HCT116 (cell line): Measurements from ENCODE around the gene RPS6KA1. TPM values are rescaled to one million over a fixed set of nuclear protein-coding genes. Genes with fewer than 3 reads are reported as not detected.

ENCODE experiments used
- ATAC-seq: fragments of 200-7000 bp; cut with Tn5 transposase; 2 replicates; pipeline ENCODE4 v1.9.1; 2020; ENCODE audit warnings: mild to moderate bottlenecking, moderate library complexity
- BruUV-seq: library from RNA; stranded (reverse); fragments of 400-500 nt; replicated peaks from 2 replicates; lab custom pipeline; 2021; lab: Mats Ljungman, UMichigan
- CTCF ChIA-PET: fragments of 300-600 bp; sonication (Branson Sonifier 250); formaldehyde crosslinking; loops from one replicate; lab custom pipeline; 2021; ENCODE audit warnings: antibody characterized with exemption; lab: Charles Lee
- POLR2A ChIA-PET: fragments of 300-600, 350-600 bp; sonication (Branson Sonifier 250); formaldehyde crosslinking; loops from one replicate; lab custom pipeline; 2021; ENCODE audit warnings: antibody characterized with exemption; lab: Charles Lee
- RAD21 ChIA-PET, 2 experiments: fragments of 300-600 bp; sonication (Branson Sonifier 250); formaldehyde crosslinking; loops; one replicate each; lab custom pipeline; 2023; ENCODE audit warnings: low total read pairs in 2 of 2; ENCODE audit not compliant: uncharacterized antibody in 2 of 2, unreplicated experiment in 2 of 2, low non-redundant PET in 1 of 2; lab: Charles Lee
- DNase-seq: peaks from one replicate; pipeline ENCODE4 v3.0.0-alpha.2; 2010; ENCODE audit warnings: low read depth, low spot score
- H2AFZ ChIP-seq: fragments of 200-600 bp; shearing (Covaris generic), sonication (generic); 2 replicates; pipeline ENCODE4 v1.6.1; 2017; ENCODE audit warnings: low read depth, mixed run types, mixed read lengths, antibody characterized with exemption, low read length; ENCODE audit not compliant: poor library complexity, severe bottlenecking
- H3K27ac ChIP-seq: 2 replicates; pipeline ENCODE4 v1.5.1; 2012; ENCODE audit warnings: low read depth, low read length
- H3K27me3 ChIP-seq: fragments of 200-600 bp; sonication (generic); 2 replicates; pipeline ENCODE4 v1.6.1; 2016; ENCODE audit warnings: mixed run types, low read length, mixed read lengths; ENCODE audit not compliant: insufficient read depth
- H3K36me3 ChIP-seq, 2 experiments: fragments of 200-500 bp in 1 of 2; fragments of 200-600 bp in 1 of 2; sonication (Bioruptor generic) in 1 of 2; sonication (generic) in 1 of 2; 2 replicates each; pipeline versions ENCODE4 v1.5.1 to v1.6.1; 2014 to 2016; ENCODE audit warnings: low read length in 2 of 2, inconsistent platforms in 1 of 2, mixed read lengths in 1 of 2, mixed run types in 1 of 2; ENCODE audit not compliant: insufficient read depth in 2 of 2, control insufficient read depth in 1 of 2
- H3K4me1 ChIP-seq, 2 experiments: fragments of 200-600 bp in 1 of 2; sonication (generic) in 1 of 2; 2 replicates each; pipeline versions ENCODE4 v1.5.1 to v1.6.1; 2012 to 2017; ENCODE audit warnings: low read length in 2 of 2, inconsistent platforms in 1 of 2, mild to moderate bottlenecking in 1 of 2, mixed read lengths in 1 of 2, mixed run types in 1 of 2, moderate library complexity in 1 of 2; ENCODE audit not compliant: insufficient read depth in 2 of 2, control insufficient read depth in 1 of 2
- H3K4me2 ChIP-seq: fragments of 200-600 bp; sonication (generic); 2 replicates; pipeline ENCODE4 v1.6.1; 2017; ENCODE audit warnings: mixed run types, low read length, mixed read lengths
- H3K4me3 ChIP-seq, 2 experiments: fragments of 200-600 bp in 1 of 2; sonication (generic) in 1 of 2; replicated peaks in 1 of 2; 2 replicates each; pipeline ENCODE4 v1.5.1; 2011 to 2016; ENCODE audit warnings: low read length in 2 of 2, control low read depth in 1 of 2, low read depth in 1 of 2, mild to moderate bottlenecking in 1 of 2, mixed read lengths in 1 of 2, mixed run types in 1 of 2
- H3K79me2 ChIP-seq: fragments of 200-600 bp; sonication (generic); 2 replicates; pipeline ENCODE4 v1.6.1; 2017; ENCODE audit warnings: mild to moderate bottlenecking, mixed run types, low read length, moderate library complexity, mixed read lengths; ENCODE audit not compliant: insufficient read depth
- H3K9ac ChIP-seq: fragments of 200-600 bp; sonication (generic); 2 replicates; pipeline ENCODE4 v1.6.1; 2016; ENCODE audit warnings: low read length, mixed read lengths
- H3K9me2 ChIP-seq: fragments of 200-600 bp; sonication (generic), shearing (Covaris generic); 2 replicates; pipeline ENCODE4 v1.6.1; 2017; ENCODE audit warnings: mixed run types, mild to moderate bottlenecking, moderate library complexity; ENCODE audit not compliant: insufficient read depth
- H3K9me3 ChIP-seq, 2 experiments: fragments of 200-500 bp in 1 of 2; fragments of 200-600 bp in 1 of 2; sonication (Bioruptor generic) in 1 of 2; sonication (generic) in 1 of 2; 2 replicates each; pipeline ENCODE4 v1.6.1; 2014 to 2017; ENCODE audit warnings: low read length in 2 of 2, mixed read lengths in 2 of 2, inconsistent platforms in 1 of 2, low read depth in 1 of 2, mild to moderate bottlenecking in 1 of 2, mixed run types in 1 of 2, moderate library complexity in 1 of 2; ENCODE audit not compliant: control insufficient read depth in 1 of 2, insufficient read depth in 1 of 2
- H4K20me1 ChIP-seq: fragments of 200-600 bp; sonication (generic), shearing (Covaris generic); 2 replicates; pipeline ENCODE4 v1.6.1; 2017; ENCODE audit warnings: mixed run types, mild to moderate bottlenecking, moderate library complexity; ENCODE audit not compliant: insufficient read depth
- CBX3 ChIP-seq: IDR thresholded peaks from 2 replicates; pipeline ENCODE4 v1.6.1; 2012; ENCODE audit warnings: low read depth
- CTCF ChIP-seq, 3 experiments: fragments of 200-600 bp in 1 of 3; sonication (generic) in 1 of 3; IDR thresholded peaks in 2 of 3; conservative IDR thresholded peaks in 1 of 3; 2 replicates each; pipeline ENCODE4 v1.5.1; 2012 to 2017; ENCODE audit warnings: low read depth in 2 of 3, low read length in 2 of 3, antibody characterized with exemption in 1 of 3, borderline replicate concordance in 1 of 3, control low read depth in 1 of 3, mild to moderate bottlenecking in 1 of 3, mixed read lengths in 1 of 3, mixed run types in 1 of 3, moderate library complexity in 1 of 3; ENCODE audit not compliant: insufficient read depth in 1 of 3
- EGR1 ChIP-seq: IDR thresholded peaks from 2 replicates; pipeline ENCODE4 v1.6.1; 2012; ENCODE audit warnings: low read depth
- EZH2 ChIP-seq: fragments of 200-600 bp; sonication (generic); IDR thresholded peaks from 2 replicates; pipeline ENCODE4 v1.6.1; 2017; ENCODE audit warnings: antibody characterized with exemption, mixed run types
- EZH2phosphoT487 ChIP-seq: fragments of 200-600 bp; IDR thresholded peaks from 2 replicates; pipeline ENCODE4 v1.6.1; 2018; ENCODE audit warnings: antibody characterized with exemption, borderline replicate concordance
- FOSL1 ChIP-seq: IDR thresholded peaks from 2 replicates; pipeline ENCODE4 v1.6.1; 2012; ENCODE audit warnings: low read depth
- MAX ChIP-seq: IDR thresholded peaks from 2 replicates; pipeline ENCODE4 v1.6.1; 2012
- REST ChIP-seq: IDR thresholded peaks from 2 replicates; pipeline ENCODE4 v1.6.1; 2012; ENCODE audit warnings: low read depth
- SIN3A ChIP-seq: IDR thresholded peaks from 2 replicates; pipeline ENCODE4 v1.6.1; 2012; ENCODE audit warnings: low read depth
- TCF7L2 ChIP-seq: IDR thresholded peaks from 2 replicates; pipeline ENCODE4 v1.7.0; 2011; ENCODE audit warnings: borderline replicate concordance, inconsistent platforms; ENCODE audit not compliant: insufficient read depth, insufficient read length; ENCODE audit errors: extremely low read depth
- YY1 ChIP-seq: IDR thresholded peaks from 2 replicates; pipeline ENCODE4 v1.6.1; 2011; ENCODE audit warnings: low read length, low read depth, moderate library complexity, mild to moderate bottlenecking; ENCODE audit not compliant: insufficient replicate concordance; ENCODE audit errors: extremely low read depth
- ZFX ChIP-seq: fragments of 450-650 bp; IDR thresholded peaks from 2 replicates; pipeline ENCODE4 v1.6.1; 2017
- intact Hi-C: fragments of 100-400 bp; cut with micrococcal nuclease; formaldehyde crosslinking; loops from 2 replicates; pipeline ENCODE4 v1.10.0; 2022
- total RNA-seq: library from RNA; stranded (reverse); gene quantifications from one replicate; pipeline ENCODE4 v1.2.1, GENCODE V29; 2021; ENCODE audit not compliant: unreplicated experiment

Gene RPS6KA1
- total RNA-seq, 1 experiment from 2014 or later: 47.0 TPM

DNA sequence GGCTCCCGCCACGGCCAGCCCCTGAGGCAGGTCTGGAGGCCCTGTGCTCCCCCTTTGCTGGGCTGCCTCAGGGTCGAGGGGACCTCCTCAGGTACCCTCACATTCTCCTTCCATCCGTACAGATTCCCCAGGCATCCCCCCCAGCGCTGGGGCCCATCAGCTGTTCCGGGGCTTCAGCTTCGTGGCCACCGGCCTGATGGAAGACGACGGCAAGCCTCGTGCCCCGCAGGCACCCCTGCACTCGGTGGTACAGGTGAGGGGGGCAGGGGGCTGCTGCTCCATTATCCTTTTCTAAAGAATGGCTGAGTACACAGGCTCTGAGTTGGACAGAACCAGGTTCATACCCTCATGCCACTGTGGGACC, 29.1 kb downstream of the RPS6KA1 start:
- POLR2A ChIA-PET: no interaction called here
- no peaks in the 10 kb centered on the region for H3K9me3 ChIP-seq
- intact Hi-C loops: no loop called here
- no peak overlapping the region for H3K4me2 ChIP-seq
- H3K4me3 ChIP-seq: no peak overlapping the region
- H4K20me1 ChIP-seq: no peaks in the 10 kb centered on the region
- ATAC-seq (no peak), DNase-seq (no peak)
- CTCF ChIA-PET: no interaction called here
- no peaks in the 10 kb centered on the region for H3K9me2 ChIP-seq
- H3K9ac ChIP-seq: no peak overlapping the region
- BruUV-seq: no TSS peak
- TF ChIP-seq EZH2: no peak
- no peak for TF ChIP-seq CBX3
- TF ChIP-seq REST: no peak
- TF ChIP-seq EZH2phosphoT487: no peak
- no peak for TF ChIP-seq TCF7L2
- no peak for TF ChIP-seq SIN3A
- TF ChIP-seq FOSL1: no peak
- TF ChIP-seq EGR1: no peak
- no peak for TF ChIP-seq MAX
- no peak for TF ChIP-seq CTCF (IDR thresholded peaks at IDR 0.05 in 2 of 3, conservative IDR thresholded peaks at IDR 0.05 in 1 of 3; ENCODE audit: borderline replicate concordance in 1 of 3, insufficient read depth in 1 of 3, low read depth in 2 of 3, low read length in 2 of 3)
- no peak for TF ChIP-seq ZFX
- no peak for TF ChIP-seq YY1
- no peaks in the 10 kb centered on the region for H3K4me1 ChIP-seq
- no peak overlapping the region for H3K27ac ChIP-seq
- no peak overlapping the region for H2AFZ ChIP-seq
- H3K36me3 ChIP-seq: peaks cover 5 to 22% of the 10 kb centered on the region in 2 experiments; a peak in 3 of 4 replicates
- no peaks in the 10 kb centered on the region for H3K79me2 ChIP-seq
- no peaks in the 10 kb centered on the region for H3K27me3 ChIP-seq
- RAD21 ChIA-PET: no interaction called here
